DOHH2 (cell line): ENCODE data around the gene FECH.
A peak's percentile ranks its signal among the peaks of the same experiment; 100 is the strongest.

ENCODE experiments used
- H3F3A ChIP-seq: fragments of 200-600 bp; sonication (generic), shearing (Covaris generic); 2 replicates; pipeline ENCODE4 v1.6.0; 2016; ENCODE audit warnings: antibody characterized with exemption, mild to moderate bottlenecking; ENCODE audit not compliant: control insufficient read depth, insufficient read depth
- H3K27ac ChIP-seq: fragments of 200-600 bp; sonication (generic); 2 replicates; pipeline ENCODE4 v1.5.1; 2014; ENCODE audit warnings: low read depth, mild to moderate bottlenecking, low read length, moderate library complexity
- H3K27me3 ChIP-seq: fragments of 200-600 bp; sonication (generic); 2 replicates; pipeline ENCODE4 v1.6.1; 2014; ENCODE audit warnings: mild to moderate bottlenecking, low read length, mixed read lengths; ENCODE audit not compliant: control insufficient read depth
- H3K36me3 ChIP-seq: fragments of 200-600 bp; sonication (generic); 2 replicates; pipeline ENCODE4 v1.6.1; 2014; ENCODE audit warnings: mild to moderate bottlenecking, low read length, moderate library complexity, mixed read lengths; ENCODE audit not compliant: control insufficient read depth
- H3K4me1 ChIP-seq: fragments of 200-600 bp; sonication (generic); 2 replicates; pipeline ENCODE4 v1.6.1; 2014; ENCODE audit warnings: mild to moderate bottlenecking, low read length, mixed read lengths; ENCODE audit not compliant: control insufficient read depth
- H3K4me2 ChIP-seq: fragments of 200-600 bp; sonication (generic); 2 replicates; pipeline ENCODE4 v1.6.0; 2014; ENCODE audit warnings: mild to moderate bottlenecking, low read length, moderate library complexity
- H3K4me3 ChIP-seq: fragments of 200-600 bp; sonication (generic); 2 replicates; pipeline ENCODE4 v1.5.1; 2014; ENCODE audit warnings: mild to moderate bottlenecking, low read length, mixed read lengths
- H3K79me2 ChIP-seq: fragments of 200-600 bp; sonication (generic); 2 replicates; pipeline ENCODE4 v1.6.1; 2014; ENCODE audit warnings: mild to moderate bottlenecking, low read length, mixed read lengths; ENCODE audit not compliant: control insufficient read depth
- H3K9me2 ChIP-seq: fragments of 200-600 bp; sonication (generic); replicated peaks from 2 replicates; pipeline ENCODE4 v1.6.1; 2014; ENCODE audit warnings: mild to moderate bottlenecking, low read length, mixed read lengths; ENCODE audit not compliant: control insufficient read depth
- H3K9me3 ChIP-seq: fragments of 200-600 bp; sonication (generic); 2 replicates; pipeline ENCODE4 v1.6.1; 2014; ENCODE audit warnings: antibody characterized with exemption, low read length, mixed read lengths; ENCODE audit not compliant: control insufficient read depth, insufficient read depth
- H4K20me1 ChIP-seq: fragments of 200-600 bp; sonication (generic); 2 replicates; pipeline ENCODE4 v1.6.0; 2014; ENCODE audit warnings: low read depth, mild to moderate bottlenecking, antibody characterized with exemption, low read length, moderate library complexity; ENCODE audit not compliant: control insufficient read depth, insufficient read depth
- CTCF ChIP-seq: fragments of 200-600 bp; sonication (generic); IDR thresholded peaks from one replicate; pipeline ENCODE4 v1.5.1; 2014; ENCODE audit warnings: antibody characterized with exemption, mild to moderate bottlenecking, low read depth, low read length; ENCODE audit not compliant: poor library complexity, severe bottlenecking
- EZH2phosphoT487 ChIP-seq: fragments of 200-600 bp; sonication (generic); IDR thresholded peaks from 2 replicates; pipeline ENCODE4 v1.6.1; 2017; ENCODE audit warnings: borderline replicate concordance, mild to moderate bottlenecking, antibody characterized with exemption, low read length, moderate library complexity, mixed read lengths

FECH gene

GRCh38 chr18:57585855-57586250 lies 649 bp downstream of the FECH start:
- H3F3A ChIP-seq = no peaks in the 10 kb centered on the region
- H3K36me3 ChIP-seq = no peaks in the 10 kb centered on the region
- H4K20me1 ChIP-seq = no peaks in the 10 kb centered on the region
- H3K27ac ChIP-seq = no peak overlapping the region
- H3K4me2 ChIP-seq = peak overlapping the region; percentile 68
- peak overlapping the region; percentile 79 for H3K4me3 ChIP-seq
- H3K79me2 ChIP-seq = no peaks in the 10 kb centered on the region
- no peaks in the 10 kb centered on the region for H3K9me2 ChIP-seq
- H3K4me1 ChIP-seq = peaks cover 11% of the 10 kb centered on the region
- TF ChIP-seq CTCF (no peak), EZH2phosphoT487 (no peak)
- no peaks in the 10 kb centered on the region for H3K27me3 ChIP-seq
- no peaks in the 10 kb centered on the region for H3K9me3 ChIP-seq

- H3K4me2 ChIP-seq = peak overlapping the region; percentile 68
- H3K4me1 ChIP-seq = peaks cover 11% of the 10 kb centered on the region
- no peaks in the 10 kb centered on the region for H4K20me1 ChIP-seq
- no peaks in the 10 kb centered on the region for H3K9me2 ChIP-seq
- no peak overlapping the region for H3K27ac ChIP-seq
- no peaks in the 10 kb centered on the region for H3K27me3 ChIP-seq
- no peaks in the 10 kb centered on the region for H3F3A ChIP-seq
- no peaks in the 10 kb centered on the region for H3K9me3 ChIP-seq
- peak overlapping the region; percentile 79 for H3K4me3 ChIP-seq
- no peaks in the 10 kb centered on the region for H3K79me2 ChIP-seq
- TF ChIP-seq CTCF (no peak), EZH2phosphoT487 (no peak)
- no peaks in the 10 kb centered on the region for H3K36me3 ChIP-seq
Observed at GRCh38 chr18:57585421-57585820, 1.1 kb downstream of the FECH start.

DNA sequence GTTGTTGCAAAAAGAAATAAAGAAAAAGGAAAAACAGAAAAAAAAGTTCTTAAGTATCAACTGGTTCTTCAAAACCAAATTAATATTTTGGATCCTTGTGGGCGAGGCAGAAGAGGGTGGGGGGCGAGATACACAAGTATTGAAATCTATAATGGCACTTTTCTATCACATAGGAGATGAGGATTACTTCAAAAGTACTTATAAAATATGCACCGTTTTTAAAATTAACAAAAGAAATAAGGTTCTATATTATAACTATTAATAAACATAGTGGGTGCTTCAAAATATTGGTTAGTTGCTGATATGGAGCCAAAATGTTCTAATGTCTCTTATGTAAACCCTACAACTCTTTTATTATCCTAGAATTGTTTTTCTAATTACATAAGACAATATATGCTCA lies 2.1 kb downstream of the FECH start:
- Histone ChIP-seq H3K79me2 (no peaks in the 10 kb centered on the region), H3K9me3 (no peaks in the 10 kb centered on the region), H3K4me2 (no peak overlapping the region), H3K36me3 (no peaks in the 10 kb centered on the region), H3K4me1 (peaks cover 11% of the 10 kb centered on the region), H3K9me2 (no peaks in the 10 kb centered on the region), H4K20me1 (no peaks in the 10 kb centered on the region), H3K27ac (no peak overlapping the region), H3K27me3 (no peaks in the 10 kb centered on the region), H3F3A (no peaks in the 10 kb centered on the region), H3K4me3 (no peak overlapping the region)
- TF ChIP-seq CTCF (no peak), EZH2phosphoT487 (no peak)

DNA sequence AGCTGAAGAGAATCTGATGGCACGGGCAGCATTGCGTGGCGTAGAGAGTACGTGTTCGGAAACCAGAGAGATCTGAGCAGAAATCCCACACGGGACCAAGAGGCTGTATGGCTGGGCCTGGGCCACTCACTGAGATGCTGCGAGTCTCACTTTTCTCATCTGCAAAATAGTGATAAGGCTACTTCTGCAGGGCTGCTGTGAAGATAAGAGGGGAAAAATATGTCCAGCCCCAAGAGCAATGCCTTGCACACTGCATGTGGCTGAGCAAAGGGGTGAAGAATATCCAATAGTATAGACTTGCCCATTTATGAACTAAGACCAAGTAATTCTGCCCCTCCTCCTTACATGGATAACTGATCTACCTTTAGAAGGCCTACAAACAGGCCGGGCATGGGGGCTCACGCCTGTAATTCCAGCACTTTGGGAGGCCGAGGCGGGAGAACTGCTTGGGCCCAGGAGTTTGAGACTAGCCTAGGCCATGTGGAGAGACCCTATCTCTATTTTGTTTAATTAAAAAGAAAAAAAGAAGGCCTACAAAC lies 3.1 kb downstream of the FECH start:
- H3K9me2 ChIP-seq = no peaks in the 10 kb centered on the region
- peaks cover 11% of the 10 kb centered on the region for H3K4me1 ChIP-seq
- H3K4me2 ChIP-seq = no peak overlapping the region
- no peaks in the 10 kb centered on the region for H3K36me3 ChIP-seq
- H3K27me3 ChIP-seq = no peaks in the 10 kb centered on the region
- H3K79me2 ChIP-seq = no peaks in the 10 kb centered on the region
- TF ChIP-seq EZH2phosphoT487 (no peak), CTCF (no peak)
- no peak overlapping the region for H3K27ac ChIP-seq
- H3K9me3 ChIP-seq = no peaks in the 10 kb centered on the region
- no peaks in the 10 kb centered on the region for H4K20me1 ChIP-seq
- H3K4me3 ChIP-seq = no peak overlapping the region
- H3F3A ChIP-seq = no peaks in the 10 kb centered on the region
